Measurements from ENCODE around the gene GSTK1.
"Not testable (repeated sequence)": the region's sequence is repeated elsewhere in the genome, so short reads cannot be mapped to it uniquely, and the experiment has no call there.

GSTK1 gene

GRCh38 chr7:143263266-143264195 is at the start of gene GSTK1:
Gene GSTK1, plus strand, starts transcription at chr7:143263441. Its CDS starts 73 bp downstream, at chr7:143263514.
- no peak for DNase-seq

GRCh38 chr7:143213478-143213877 is 49.8 kb upstream of the GSTK1 start:
- not testable (repeated sequence) for DNase-seq

- DNase-seq: peak; percentile 69
Observed at GRCh38 chr7:143214789-143215679, 48.2 kb upstream of the GSTK1 start.

- DNase-seq: no peak
Observed at GRCh38 chr7:143216151-143216550, 47.1 kb upstream of the GSTK1 start.

- no peak for DNase-seq
Observed at GRCh38 chr7:143216686-143217085, 46.6 kb upstream of the GSTK1 start.

GRCh38 chr7:143217806-143218205 is 45.4 kb upstream of the GSTK1 start:
- no peak for DNase-seq

GRCh38 chr7:143221286-143221685 is 42.0 kb upstream of the GSTK1 start:
- no peak for DNase-seq

GRCh38 chr7:143221737-143222136 is 41.5 kb upstream of the GSTK1 start, which contains the start of gene TAS2R40:
Gene TAS2R40, plus strand, starts transcription at chr7:143222037. Its CDS starts 42 bp downstream, at chr7:143222079.
- DNase-seq: no peak

- no peak for DNase-seq
Observed at GRCh38 chr7:143222782-143223181, 40.5 kb upstream of the GSTK1 start.

GRCh38 chr7:143223784-143224183 is 39.5 kb upstream of the GSTK1 start:
- no peak for DNase-seq

- no peak for DNase-seq
Observed at GRCh38 chr7:143225047-143225446, 38.2 kb upstream of the GSTK1 start.

GRCh38 chr7:143227806-143228205 is 35.4 kb upstream of the GSTK1 start:
- DNase-seq: no peak

- DNase-seq: no peak
Observed at GRCh38 chr7:143229054-143229790, 34.0 kb upstream of the GSTK1 start.

GRCh38 chr7:143230602-143231457 is 32.4 kb upstream of the GSTK1 start:
- no peak for DNase-seq

GRCh38 chr7:143233816-143234532 is 29.3 kb upstream of the GSTK1 start:
- no peak for DNase-seq

- no peak for DNase-seq
Observed at GRCh38 chr7:143234533-143234875, 28.7 kb upstream of the GSTK1 start.

- DNase-seq: no peak
Observed at GRCh38 chr7:143235561-143235960, 27.7 kb upstream of the GSTK1 start.

GRCh38 chr7:143236408-143236990 is 26.7 kb upstream of the GSTK1 start:
- no peak for DNase-seq

- no peak for DNase-seq
Observed at GRCh38 chr7:143237366-143237765, 25.9 kb upstream of the GSTK1 start.

- DNase-seq: no peak
Observed at GRCh38 chr7:143238289-143238980, 24.8 kb upstream of the GSTK1 start.
